Activated CD8-positive, alpha-beta memory T cell treated with anti-CD3 and anti-CD28 coated beads, Interleukin-2, amount 50 U/mL, for 48 hours (primary cell): ENCODE measurements around the gene SEMA4B.
"Not testable (repeated sequence)": the region's sequence is repeated elsewhere in the genome, so short reads cannot be mapped to it uniquely, and the experiment has no call there.

Source experiments
- DNase-seq: peaks from one replicate; pipeline ENCODE4 v3.0.0-alpha.2; 2020

The SEMA4B gene

DNA sequence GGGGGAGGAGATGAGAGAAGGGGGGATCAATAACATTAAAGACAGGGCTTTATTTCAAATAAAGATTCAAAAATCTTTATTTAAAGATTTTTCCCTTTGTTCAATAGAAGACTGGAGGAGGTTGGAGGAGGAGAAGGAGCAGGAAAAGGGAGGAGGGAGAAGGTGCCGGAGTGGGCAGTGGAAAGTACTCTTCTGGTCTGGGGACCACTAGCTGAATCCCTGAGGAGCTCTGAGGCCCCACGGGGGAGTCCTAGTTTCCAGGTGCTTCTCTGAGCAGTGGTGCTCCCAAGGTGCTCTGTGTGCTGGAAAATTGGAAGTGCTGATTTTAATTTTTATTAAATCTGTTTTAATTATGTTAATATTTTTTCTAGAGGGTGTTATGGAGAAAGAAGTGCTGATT lies 19.4 kb upstream of the SEMA4B start:
- no peak for DNase-seq

DNA sequence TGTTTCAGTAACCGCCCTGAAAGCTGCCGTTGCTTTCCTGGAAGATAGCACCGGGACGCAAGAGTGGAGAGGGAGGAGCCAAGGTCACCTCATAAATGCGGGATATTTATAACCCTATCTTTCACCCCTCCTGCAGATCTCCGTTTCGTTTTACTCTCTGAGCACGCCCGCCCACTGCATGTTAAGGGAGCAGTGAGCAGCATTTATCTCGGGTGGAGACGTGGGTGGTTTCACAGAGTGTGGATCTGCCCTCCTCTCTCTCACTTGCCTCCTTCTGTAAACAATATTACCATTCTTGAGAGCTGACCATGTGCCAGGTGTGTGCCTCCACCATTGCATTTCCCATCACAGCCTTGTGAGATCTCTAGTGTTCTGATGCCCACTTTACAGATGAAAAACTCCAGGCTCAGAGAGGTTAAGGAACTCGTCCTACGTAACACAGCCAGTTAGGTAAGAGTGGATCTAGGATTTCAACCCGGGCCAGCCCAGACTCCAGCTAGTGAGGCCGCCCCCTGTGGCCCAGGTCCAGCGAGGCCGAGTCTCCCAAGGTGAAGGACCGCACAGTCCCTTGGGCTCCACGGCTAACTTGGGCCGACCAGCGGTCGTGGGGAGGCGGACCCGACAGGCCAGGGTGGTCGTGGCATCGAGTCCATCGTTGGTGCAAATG lies 16.9 kb upstream of the SEMA4B start:
- DNase-seq: no peak

GRCh38 chr15:90184786-90185704 lies 16.1 kb upstream of the SEMA4B start:
- DNase-seq: peak; percentile 78

DNA sequence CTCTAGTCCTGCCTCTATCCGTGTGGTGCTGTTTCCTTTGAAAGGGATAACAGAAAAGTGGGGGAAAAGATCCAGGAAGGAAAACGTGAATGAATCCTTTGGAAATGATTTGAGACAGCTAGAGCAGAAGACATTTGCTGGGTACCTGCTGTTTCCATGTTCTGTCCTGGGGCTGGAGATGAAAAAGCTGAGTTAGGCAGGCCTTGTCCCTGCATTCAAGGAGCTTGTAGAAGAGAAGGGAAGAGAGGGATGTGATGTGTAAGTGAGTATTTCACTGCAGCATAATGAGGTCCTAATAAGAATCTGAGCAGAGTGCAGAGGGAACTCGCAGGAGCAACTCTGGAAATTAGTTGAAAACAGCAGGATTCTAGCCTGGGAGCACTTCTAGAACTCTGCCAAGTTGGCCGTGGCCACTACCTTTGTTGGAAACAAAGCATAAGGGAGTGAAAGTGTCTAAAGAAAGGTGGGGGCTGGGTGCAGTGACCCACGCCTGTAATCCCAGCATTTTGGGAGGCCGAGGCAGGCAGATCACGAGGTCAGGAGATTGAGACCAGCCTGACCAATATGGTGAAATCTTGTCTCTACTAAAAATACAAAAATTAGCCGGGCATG lies 13.8 kb upstream of the SEMA4B start:
- DNase-seq: no peak

DNA sequence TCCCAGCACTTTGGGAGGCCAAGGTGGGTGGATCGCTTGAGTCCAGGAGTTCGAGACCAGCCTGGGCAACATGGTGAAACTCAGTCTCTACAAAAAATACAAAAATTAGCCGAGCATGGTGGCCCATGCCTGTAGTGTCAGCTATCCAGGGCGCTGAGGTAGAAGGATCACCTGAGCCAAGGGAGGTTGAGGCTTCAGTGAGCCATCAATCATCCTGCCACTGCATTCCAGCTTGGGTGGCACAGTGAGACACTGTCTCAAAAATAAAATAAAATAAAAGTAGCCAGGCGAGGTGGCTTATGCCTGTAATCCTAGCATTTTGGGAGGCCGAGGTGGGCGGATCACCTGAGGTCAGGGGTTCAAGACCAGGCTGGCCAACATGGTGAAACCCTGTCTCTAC lies 13.1 kb upstream of the SEMA4B start:
- not testable (repeated sequence) for DNase-seq

GRCh38 chr15:90188914-90189748 lies 12.0 kb upstream of the SEMA4B start:
- no peak for DNase-seq

- DNase-seq: no peak
Observed at GRCh38 chr15:90189781-90190467, 11.2 kb upstream of the SEMA4B start.

DNA sequence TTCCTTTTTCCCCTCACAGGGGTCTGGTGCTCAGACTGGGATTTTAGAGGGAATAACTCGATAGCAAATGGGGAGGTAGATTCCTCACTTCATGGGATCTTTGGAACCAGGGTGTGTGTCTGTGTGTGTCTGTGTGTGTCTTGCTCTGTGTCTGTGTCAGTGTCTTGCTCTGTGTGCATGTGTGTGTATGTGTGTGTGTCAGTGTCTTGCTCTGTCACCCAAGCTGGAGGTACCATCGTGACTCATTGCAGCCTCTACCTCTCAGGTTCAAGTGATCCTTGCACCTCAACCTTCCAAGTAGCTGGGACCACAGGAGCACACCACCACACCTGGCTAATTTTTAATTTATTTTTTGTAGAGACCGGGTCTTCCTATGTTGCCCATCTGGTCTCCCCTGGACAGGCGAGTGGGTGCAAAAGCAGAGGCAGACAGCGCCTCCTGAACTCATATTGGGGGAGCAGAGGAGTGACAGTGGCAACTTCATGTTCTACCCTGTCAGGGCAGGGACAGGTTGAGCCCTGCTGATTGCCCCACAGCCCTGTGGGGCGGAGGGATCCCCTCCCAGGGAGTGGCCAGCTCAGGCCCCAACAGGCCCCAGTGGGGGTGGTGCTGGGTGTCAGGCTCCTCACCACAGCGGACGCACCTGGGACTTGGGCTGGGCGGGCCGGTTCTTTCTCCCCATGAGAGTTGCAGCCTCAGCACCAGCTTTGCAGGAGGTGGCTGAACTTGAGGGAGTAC lies 10.4 kb upstream of the SEMA4B start:
- no peak for DNase-seq

- no peak for DNase-seq
Observed at GRCh38 chr15:90191344-90191687, 9.8 kb upstream of the SEMA4B start.

GRCh38 chr15:90191794-90192509 lies 9.2 kb upstream of the SEMA4B start:
- DNase-seq: peak; percentile 62

DNA sequence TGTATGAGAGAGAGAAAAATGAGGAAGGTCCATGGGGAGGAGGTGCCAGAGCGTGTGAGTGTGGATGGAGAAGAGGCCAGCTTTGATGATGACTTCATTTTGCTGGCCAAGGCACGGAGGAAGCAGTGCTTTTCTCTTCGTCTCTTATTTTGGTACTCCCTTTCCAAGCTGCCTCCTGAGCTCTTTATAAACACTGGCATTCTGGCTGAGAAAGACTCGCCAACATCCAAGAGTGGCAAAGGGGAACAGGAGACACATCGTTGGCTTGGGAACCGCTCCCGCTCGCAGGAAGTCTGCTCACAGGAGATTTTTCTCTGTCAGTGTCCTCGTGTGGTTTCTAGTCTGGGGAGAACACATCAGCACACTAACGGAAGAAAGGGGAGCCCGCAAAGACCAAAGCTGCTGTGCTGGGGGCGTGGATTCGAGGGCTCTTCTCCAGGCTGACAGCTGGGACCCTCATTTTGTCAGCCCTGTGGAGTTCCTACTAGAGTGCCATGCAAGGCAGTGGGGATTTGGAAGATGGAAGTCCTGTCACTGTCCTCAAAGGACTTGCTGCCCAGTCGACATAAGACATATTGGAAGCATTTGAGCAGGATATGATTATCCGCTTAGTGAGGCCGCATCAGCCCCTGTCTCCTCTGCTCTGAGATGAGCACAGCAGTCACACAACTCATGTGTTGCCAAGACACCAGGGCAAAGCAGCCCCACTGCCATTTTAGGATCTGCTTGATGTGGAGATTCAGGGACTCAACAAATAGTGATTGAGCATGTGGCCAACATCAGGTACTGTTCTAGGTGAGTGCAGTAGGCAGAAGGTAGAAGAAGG lies 8.0 kb upstream of the SEMA4B start:
- no peak for DNase-seq

DNA sequence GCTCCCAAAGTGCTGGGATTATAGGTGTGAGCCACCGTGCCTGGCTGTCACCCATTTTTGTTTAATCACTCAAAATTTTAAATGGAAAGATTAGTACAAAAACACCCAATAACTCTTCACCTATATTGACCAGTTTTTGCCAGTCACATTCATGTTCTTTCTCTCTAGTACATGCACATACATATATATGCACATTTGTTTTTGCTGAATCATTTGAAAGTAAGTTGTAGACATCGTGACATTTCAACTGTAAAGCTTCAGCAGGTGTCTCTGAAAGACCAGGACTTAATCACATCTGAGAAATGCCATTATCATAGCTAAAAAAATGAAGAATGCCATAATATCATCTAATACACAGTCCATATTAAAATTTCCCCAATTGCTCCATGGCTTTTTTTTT lies 6.5 kb upstream of the SEMA4B start:
- no peak for DNase-seq

GRCh38 chr15:90200534-90201129 lies 498 bp upstream of the SEMA4B start:
- DNase-seq: no peak

- no peak for DNase-seq
Observed at GRCh38 chr15:90201944-90202375, 830 bp downstream of the SEMA4B start.

GRCh38 chr15:90202929-90203328 lies 1.8 kb downstream of the SEMA4B start:
- DNase-seq: no peak

GRCh38 chr15:90203473-90203872 lies 2.3 kb downstream of the SEMA4B start:
- DNase-seq: no peak

DNA sequence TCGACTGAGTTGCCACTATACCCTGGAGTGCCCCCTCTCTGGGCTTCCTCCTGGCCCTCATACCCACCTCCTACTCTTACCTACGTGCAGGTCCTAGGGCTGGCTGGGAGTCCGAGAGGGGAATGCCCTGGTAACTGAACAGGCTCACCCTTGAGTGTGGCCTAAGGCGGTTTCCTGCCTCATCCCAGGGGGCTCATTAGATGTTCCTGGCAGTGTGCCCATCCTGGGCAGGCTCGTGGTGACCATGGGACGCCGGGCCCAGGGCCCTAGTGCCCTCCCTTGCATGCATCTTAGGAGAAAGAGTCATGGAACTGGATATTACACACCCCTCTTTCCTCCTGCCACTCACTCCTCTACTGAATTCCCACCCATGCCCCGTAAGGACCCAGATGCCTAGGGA lies 2.8 kb downstream of the SEMA4B start:
- no peak for DNase-seq

DNA sequence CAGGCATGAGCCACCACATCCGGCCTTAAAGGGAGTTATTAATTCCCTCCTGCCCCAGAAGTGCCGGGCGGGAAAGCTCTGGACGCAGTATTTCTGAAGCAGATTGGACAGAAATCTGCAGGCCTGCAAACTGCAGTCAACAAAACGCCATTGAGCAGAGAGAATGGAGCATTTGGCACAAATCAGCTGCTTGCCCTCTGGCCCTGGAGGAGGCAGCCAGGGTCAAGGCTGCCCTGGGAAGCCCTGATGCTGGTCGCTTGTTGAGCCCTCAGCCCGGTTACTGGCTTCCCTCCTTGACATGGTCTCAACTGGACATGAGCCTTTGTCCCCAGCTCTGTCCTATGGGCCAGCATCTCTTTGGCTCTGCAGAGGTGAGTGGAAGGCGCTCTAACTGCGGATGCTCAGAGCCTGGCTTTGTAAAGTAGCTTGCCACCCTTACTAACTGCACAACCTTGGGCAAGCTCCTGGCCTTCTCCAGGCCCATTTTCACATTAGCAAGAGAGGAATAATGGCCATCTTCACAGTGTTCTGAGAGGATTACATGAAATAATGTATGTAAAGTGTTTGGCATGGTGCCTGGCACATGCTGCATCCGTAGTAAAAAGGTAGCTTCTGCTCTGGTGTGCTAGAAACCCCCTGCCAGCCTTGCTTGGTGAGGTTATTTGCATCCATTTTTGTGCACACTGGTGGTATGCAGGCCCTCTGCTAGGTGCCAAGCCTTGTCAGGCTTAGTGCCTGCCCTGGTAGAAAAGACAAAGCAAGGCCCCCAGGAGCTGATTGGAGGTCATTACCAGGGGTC lies 4.1 kb downstream of the SEMA4B start:
- no peak for DNase-seq

GRCh38 chr15:90205886-90206285 lies 4.8 kb downstream of the SEMA4B start:
- no peak for DNase-seq
